NCI-H187 treated with DMSO at 0.1 percent for 48 hours (cell line): Measurements from ENCODE around the gene GATAD2A.
A peak's percentile ranks its signal among the peaks of the same experiment; 100 is the strongest.

Source experiments
- DNase-seq: peaks from one replicate; lab custom pipeline; 2025; lab: John Stamatoyannopoulos, UW

The GATAD2A gene

DNA sequence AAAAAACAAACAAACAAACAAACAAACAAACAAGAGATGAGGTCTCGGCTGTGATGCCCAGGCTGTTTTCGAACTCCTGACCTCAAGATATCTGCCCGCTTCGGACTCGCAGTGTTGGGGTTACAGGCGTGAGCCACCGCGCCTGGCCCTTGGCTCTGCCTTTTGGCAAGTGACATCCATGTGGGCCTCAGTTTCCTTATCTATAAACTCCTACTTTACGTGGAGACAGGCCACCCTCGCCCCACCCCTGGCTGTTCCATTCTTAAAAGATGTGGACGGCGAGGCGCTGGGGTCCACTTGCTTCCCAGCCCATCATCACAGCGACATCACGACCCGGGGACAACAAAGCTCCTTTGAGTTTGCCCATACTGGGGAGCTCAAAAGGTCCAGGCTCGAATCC is 108.2 kb downstream of the GATAD2A start:
- no peak for DNase-seq

DNA sequence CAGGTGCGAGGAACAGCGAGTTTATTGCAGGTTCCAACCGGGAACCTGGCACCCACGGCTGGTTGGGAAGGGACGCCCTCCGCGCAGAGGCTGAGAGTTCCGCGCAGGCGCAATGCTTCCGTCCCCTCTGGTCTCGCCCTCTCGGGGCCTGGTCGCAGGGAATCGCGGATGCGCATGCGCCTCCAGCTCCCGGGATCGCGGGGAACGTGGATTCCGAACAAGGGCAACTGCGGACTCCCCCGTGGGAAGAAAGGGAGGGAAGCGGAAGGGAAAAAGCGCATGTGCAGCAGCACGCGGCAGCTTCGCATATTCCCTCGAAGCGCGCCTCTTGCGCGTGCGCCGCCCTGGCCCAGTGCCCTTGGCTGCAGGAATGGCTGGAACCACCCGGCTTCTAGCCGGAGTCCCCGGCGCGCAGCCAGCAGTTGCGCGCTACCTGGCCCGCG is 108.8 kb downstream of the GATAD2A start:
- DNase-seq = no peak

DNA sequence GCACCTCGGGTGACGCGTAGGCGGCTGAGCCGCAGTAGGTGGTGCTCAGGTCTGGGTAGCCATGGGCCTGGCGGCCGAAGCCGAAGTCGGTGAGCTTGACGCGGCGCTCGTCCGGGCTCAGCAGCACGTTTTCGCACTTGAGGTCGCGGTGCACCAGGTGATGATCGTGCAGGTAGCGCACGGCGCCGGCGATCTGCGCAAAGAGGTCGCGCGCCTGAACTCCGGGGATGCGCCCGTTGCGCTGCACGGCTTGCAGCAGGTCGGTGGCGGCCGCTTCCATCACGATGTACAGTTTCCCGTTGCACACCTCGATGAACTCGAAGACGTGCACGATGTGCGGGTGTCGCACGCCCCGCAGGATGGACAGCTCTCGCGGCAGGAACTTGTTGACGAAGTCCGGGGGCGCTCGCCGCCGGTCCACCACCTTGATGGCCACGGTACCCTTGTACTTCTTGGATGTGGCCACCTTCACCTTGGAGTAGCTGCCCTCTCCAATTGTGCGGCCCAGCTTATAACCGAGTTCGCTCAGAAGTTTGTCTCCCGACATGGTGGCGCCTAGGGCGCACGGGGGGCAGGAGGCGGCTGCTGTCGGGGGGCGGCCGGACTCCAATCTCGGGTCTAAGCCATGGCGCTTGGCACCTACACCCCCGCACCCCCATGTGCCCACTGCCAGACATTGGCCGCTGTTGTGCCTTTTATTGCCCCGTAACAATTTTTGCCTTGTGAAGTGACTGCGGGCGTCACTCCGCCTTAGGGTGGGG is 109.6 kb downstream of the GATAD2A start, which contains the start of gene TSSK6:
TSS of gene TSSK6 (minus strand) at position 668 of the 761 bp plus-strand sequence. CDS start at position 547, 121 bp downstream.
- no peak for DNase-seq

DNA sequence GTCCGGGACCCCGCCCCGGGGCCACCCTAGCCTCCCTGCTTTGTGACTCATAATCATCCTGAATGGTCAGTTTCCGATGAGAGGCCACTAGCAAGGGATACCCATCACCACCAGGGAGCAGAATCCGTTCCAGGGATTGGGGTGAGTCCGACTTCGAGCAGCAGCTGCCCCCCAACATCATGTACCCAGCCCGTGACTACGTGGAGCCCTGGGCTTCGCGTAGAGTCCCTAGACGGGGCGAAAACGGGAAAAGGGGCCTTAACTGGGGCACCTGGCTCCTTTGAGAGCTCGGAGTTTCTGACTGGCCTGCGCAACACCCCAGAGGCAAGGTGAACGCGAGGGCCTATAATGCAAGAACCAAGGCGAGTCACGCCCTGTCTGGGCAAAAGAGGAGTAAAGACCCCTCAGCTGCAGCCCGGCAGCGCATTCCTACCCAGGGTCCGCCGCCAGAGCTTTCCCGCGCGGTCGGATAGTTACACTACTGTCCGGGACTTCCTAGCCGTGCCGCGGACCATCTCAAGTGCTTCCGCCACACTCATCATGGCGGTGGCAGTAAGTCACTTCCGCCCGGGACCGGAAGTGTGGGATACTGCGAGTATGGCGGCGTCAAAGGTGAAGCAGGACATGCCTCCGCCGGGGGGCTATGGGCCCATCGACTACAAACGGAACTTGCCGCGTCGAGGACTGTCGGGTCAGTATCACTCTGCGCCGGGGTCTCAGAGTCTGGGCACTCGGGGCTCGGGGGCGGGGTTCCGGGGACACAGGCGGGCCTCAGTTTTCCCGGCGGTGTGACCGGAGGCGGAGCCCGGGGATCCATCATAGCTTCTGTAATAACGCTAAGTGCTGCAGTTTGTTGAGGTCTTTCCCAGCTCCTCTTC is 110.4 kb downstream of the GATAD2A start, which contains the start of gene NDUFA13:
TSS of gene NDUFA13 (plus strand) at position 584 of the 878 bp plus-strand sequence. CDS start at position 598, 14 bp downstream.
- peak; percentile 24 for DNase-seq

DNA sequence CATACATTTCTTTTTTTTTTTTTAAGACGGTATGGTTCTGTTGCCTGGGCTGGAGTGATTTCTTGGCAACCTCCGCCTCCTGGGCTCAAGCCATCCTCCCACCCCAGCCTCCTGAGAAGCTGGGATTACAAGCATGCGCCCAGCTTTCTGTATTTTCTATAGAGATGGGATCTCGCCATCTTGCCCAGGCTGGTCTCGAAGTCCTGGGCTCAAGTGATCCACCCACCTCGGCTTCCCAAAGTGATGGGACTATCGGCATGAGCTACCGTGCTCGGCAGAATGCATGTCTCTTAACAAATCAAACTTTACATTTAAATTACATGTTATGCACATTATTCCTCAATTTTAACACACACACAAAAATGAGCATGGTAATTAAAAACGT is 111.8 kb downstream of the GATAD2A start:
- DNase-seq = no peak

DNA sequence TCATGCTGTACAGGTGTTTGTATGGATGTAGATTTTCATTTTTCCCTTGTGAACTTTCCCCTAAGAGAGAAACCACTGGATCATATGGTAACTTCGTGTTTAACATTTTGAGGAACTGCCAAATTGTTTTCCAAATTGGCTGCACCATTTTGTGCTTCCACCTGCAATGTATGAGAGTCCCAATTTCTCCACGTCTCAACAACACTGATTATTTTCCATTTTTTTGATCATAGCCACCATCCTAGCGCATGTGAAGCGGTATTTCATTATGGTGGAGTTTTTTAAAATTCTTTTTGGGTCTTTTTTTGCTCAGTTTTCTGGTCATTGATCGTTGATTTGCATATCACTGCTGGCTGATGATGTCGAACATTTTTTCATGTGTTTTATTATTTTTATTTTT is 115.5 kb downstream of the GATAD2A start:
- no peak for DNase-seq

DNA sequence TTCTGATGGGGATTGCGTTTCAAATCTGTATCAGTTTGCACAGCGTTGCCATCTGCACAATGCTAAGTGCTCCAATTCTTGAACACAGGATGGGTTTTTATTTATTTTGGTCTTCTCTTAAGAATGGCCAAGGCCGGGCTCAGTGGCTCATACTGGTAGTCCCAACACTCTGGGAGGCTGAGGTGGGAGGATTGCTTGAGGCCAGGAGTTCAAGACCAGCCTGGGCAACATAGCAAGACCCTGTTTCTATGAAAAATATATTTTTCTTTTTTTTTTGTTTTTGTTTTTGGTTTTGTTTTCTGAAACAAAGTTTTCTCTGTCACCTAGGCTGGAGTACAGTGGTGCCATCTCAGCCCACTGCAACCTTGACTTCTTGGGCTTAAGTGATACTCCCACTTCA is 117.7 kb downstream of the GATAD2A start:
- no peak for DNase-seq

DNA sequence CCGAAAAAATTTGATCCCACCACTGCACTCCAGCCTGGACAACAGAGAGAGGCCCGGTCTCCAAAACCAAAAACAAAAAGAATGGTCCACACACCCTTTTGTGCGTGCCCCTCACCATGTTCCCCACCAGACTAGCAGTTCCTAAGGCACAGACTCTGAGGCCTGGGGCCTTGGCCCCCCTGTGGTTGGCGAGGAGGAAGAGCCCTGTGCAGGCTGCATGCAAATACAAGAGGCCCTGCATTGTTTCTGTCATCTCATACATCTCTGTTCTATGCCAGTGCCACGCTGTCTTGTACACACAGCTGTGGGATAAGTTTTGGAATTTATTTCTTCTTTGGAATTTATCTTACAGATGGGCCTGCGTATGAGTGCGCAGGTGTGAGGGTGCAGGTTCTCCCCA is 118.6 kb downstream of the GATAD2A start:
- DNase-seq = no peak

DNA sequence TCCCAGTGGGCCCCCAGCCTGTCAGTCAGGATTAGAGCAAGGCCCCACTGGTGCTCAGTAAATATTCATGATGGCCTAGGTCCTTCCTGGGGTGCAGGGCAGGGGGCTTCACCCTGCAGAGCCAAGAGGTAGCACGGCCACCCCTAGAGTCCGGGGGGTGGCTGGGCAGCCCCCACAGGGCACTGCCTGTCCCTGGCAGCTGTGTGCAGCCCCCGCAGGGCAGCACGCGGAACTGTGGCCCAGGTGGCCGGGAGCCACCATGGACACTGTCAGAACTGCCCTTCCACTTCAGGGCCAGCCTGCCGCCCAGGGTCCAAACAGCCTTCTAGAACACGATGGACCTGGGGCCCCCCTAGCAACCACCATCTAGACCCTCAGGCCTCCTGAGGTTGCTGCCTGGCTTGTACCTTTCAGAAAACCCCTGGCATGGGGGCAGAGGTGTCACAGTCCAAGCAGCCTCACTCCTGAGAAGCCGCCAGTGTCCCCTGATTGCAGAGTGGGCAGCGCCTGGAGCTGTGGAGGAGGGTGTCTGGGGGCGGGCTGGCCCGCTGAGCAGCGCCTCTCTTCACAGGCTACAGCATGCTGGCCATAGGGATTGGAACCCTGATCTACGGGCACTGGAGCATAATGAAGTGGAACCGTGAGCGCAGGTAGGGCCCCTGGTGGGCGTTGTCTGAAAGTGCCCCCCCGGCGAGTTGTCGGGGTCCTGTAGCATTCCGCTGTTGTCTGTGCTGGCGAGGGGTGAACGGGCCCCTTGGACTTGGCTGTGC is 120.3 kb downstream of the GATAD2A start:
- no peak for DNase-seq

DNA sequence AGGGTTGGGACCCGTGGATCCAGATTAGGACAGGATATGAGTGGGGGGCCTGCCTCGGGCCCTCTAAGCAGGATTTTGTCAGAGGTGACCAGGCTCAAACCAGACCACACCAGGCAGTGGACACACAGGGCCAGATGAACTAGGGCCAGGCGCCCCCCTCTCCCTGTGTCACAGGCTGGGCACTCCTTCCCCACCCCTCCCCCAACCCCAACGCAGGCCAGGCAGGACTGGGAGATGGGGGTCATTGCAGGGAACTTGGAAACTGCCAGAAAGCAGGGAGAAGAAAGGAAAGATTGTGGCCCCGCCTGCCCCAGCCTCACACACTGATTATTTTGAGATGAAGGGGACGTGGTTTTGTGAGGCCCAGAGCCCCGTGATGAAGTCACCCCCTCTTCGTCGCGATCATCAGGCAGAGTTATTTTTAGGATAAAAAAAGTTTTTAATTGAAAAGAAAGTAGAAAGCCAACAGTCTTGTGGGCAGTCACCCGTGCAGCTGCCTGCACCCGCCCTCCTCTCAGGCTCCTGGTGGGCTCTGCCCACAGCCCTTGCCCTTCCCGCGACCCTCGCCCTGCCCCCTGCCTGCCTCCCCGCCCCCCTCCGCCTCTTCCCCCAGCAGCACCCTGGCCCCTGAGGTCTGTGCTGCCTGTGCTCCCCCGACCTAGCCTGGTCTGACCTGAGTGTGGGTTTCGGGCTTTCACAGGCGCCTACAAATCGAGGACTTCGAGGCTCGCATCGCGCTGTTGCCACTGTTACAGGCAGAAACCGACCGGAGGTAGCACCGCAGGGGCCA is 121.3 kb downstream of the GATAD2A start:
- DNase-seq = no peak

DNA sequence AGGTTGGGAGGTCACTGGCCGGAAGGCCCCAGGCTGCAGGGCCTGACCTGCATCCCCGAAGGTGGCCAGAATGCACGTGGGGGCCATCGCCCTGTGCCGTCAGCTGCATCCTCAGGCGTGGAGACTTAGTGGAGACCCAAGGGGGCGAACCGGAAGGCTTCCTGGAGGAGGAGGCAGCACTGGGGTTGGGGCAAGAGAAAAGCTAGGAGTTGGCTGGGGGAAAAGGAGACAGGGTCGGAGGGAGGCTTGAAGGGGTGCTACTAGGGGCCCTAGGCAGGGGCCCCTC is 121.8 kb downstream of the GATAD2A start:
- no peak for DNase-seq

DNA sequence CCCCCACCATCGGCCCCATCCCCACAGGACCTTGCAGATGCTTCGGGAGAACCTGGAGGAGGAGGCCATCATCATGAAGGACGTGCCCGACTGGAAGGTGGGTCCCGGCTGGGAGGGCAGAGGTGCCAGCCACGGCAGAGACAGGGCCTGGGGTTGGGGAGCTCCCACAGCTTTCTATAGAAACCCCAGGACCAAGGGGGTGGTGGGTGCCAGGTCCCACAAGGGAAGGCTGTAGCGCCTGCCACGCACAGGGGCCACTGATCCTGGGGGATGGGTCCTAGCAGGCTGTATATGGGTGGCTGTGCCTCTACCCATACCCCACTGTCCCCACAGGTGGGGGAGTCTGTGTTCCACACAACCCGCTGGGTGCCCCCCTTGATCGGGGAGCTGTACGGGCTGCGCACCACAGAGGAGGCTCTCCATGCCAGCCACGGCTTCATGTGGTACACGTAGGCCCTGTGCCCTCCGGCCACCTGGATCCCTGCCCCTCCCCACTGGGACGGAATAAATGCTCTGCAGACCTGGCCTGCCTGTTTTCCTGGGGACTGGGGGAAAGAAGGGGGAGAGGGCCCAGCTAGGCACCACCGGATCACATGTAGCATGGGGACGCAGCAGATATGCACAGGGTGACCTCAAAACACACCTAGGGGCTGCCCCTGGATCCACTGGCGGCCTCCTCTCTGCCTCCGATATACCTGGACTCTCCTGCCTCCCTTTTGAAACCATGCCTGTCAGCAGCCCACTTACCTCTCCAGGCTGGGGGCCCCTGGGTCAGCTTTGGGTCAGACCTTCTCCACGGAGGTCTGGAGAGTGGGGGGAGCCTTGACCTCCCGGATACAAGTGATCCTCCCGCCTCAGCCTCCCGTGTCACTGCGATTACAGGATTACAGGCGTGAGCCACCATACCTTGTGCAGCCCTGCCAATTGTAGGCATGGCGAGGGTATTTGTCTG is 122.5 kb downstream of the GATAD2A start:
- DNase-seq = no peak

DNA sequence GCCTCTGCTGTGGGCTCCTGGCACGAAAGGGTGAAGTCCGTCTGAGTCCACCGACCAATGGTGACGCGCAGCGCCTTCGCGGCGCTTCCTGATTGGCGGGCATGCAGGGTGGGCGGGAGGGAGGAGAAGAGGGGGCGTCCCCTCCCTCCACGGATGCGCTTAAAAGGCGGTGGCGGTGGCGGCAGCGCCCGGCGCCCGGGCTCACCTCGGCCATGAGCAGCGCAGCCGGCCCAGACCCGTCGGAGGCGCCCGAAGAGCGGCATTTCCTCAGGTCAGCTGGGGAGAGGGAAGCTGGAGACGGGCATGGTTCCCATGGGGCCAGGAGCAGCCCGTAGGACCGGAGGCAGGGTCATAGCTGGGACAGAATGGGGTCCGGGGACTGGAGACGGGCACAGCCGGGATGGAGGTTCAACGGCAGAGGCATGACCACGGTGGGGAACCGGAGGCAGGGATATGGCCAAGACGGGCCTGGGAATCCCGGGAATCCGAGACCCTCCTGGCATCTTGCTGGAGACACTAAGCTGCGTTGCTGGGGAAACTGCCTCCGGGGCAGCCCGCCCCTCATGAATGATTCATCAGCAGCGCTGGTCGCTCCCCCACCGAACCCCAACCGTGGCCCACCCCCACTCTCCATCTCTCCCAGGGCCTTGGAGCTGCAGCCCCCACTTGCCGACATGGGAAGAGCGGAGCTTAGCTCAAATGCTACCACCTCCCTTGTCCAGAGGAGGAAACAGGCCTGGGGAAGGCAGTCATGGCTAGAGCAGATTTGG is 123.4 kb downstream of the GATAD2A start, which contains the start of gene YJEFN3:
TSS of gene YJEFN3 (plus strand) at position 191 of the 770 bp plus-strand sequence. CDS start at position 213, 22 bp downstream.
- no peak for DNase-seq

DNA sequence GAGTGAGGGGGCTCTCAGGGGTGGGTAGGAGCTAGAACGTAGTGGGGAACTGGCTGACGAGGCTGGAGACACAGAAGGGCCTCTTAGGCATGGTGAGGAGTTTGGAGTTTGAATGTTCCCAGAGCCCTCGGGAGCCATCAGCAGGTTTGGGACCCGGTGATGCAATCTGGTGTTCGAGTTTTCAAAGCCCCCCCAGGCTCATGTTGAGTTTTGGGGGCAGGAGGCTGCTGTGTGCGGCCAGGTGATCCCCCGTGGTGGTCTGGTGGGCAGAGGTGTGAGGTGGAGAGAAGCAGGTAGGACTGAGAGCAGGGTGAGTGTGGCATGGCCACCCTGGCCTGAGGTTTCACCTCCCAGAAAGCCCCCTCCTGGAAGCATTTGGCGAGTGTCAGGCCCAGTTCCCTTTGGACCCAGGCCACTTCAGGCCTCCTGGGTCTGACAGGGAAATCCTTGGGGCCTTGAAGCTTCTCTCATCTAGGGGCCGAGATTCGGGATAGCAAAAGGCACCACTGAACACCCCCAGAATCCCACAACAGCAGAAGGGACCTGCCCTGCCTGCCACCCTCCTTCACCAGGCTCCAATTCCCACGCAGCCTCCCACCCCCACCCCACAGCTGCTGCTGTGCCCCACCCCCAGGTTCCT is 124.4 kb downstream of the GATAD2A start:
- DNase-seq = no peak

DNA sequence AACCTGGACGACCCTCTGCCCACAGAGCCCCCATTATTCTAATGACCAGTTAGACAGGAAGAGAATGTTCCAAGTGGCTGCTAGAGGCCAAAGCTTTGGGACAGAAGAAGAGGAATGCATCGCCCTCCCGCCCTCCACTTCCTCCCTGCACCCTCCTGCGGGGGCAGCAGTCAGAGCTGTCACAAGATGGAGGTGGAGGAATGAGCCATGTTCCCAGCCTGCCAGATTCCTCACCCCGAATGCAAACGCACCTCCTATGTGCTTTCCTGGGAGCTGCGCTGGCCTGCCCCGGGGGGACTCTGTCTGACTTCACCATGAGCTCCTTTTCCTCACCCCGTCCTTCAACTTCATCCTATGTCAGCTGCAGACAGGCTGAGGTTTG is 124.9 kb downstream of the GATAD2A start:
- DNase-seq = no peak

DNA sequence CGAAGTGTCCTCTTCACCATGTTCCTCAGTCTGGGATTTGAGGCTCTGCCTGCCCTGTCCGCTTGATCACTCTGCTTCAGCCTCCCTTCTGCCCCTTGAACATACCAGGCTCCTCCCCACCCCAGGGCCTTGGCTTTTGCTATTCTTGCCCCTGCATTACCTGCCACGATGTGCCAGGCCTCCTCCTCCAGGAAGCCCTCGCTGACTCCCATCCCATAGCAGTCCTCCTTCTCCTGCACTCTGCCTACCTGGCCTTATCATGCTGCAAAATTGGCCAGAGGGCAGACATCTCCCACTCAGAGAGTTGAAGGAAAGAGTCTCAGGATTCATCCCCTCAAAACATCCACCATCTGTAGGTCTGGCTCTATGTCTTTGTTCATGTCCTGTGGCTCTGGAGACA is 125.4 kb downstream of the GATAD2A start:
- DNase-seq = no peak

DNA sequence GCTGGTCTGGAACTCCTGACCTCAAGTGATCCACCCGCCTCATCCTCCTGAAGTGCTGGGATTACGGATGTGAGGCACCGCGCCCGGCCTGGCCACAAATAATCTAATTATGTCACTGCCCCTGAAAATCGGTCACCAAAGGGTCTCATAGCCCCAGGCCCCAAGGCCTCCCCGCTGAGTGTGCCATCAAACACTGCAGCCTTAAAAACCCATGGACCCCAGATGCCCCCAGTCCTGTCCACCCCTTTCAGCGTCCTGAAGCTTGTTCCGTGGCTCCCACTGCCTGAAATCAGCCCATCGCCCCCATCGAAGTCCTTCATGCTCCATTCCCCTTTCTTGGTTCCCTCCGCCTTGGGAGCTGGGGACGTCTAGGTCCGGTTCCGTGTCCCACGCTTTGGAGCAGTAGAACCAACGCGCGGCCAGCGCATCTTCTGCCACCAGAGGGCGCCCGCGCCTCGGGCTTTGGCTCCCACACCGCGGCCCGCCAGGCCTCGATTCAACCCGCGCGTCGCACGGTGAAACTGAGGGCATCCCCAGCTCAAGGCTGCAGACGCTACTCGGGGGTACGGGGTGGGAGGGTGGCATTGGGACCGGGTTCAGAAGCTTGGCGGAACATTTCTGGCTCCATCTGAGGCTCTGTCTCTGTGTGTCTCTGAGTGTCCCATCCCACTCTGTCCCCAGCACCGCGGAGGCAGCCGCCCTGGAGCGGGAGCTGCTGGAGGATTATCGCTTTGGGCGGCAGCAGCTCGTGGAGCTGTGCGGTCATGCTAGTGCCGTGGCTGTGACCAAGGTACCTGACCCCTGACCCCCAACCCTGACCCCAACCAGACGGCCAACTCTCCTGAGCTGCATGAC is 126.7 kb downstream of the GATAD2A start:
- no peak for DNase-seq
